HG02970 (cell line): Measurements from ENCODE around the gene PTPRCAP.

Experiments
- ATAC-seq: cut with Tn5 transposase; IDR thresholded peaks from one replicate; pipeline ENCODE4 v1.9.1; 2021; ENCODE audit warnings: mild to moderate bottlenecking, moderate library complexity, moderate number of reproducible peaks; ENCODE audit not compliant: unreplicated experiment, low FRiP score

The PTPRCAP gene

DNA sequence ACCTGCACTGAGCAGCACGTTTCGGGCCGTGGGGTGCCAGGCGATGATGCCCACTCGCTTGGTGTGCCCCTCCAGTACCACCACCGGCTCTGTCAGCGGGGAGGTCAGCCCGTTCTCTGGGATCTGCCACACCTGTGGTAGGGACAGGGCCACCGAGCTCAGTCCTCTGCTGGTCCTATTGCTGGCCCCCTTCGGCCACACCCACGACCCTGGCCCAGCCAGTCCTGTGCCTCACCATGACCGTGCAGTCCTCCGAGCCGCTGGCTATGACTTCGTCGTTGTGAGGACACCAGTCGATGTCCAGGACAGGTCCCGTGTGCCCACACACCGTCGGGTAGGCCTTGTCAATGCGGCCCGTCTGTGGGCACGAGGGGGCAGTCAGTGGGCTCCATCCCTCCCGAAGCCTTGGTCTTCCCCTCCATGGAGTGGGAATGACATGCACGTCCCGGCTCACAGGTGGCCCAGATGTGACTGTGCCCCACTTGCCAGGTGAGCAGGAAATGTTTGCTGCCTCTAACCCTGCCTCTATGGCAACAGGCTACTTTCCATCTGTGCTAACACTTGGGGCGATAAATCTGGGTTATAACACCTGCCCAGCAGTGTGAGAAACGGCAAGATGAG is 4.4 kb upstream of the PTPRCAP start:
- no peak for ATAC-seq

DNA sequence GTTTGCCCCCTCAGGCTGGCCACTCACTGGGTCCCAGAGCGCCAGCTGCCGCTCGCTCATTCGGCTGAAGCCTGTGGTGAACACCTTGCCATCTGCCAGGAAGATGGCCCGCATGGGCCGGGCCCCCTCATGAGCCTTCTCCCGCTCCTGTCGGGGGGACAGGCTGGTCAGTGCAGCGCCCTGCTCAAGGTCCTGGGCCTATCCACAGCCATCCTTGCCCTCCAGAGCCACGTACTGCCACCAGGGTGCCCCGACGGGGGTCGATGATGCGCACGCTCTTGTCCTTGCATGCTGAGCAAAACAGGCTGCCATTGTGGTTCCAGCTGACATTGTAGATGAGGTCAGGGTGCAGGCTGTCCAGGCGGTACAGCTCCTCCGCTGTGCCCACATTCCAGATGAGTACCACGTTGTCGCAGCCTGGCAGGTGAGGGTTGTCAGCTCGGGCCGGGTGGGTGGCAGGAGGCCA is 3.6 kb upstream of the PTPRCAP start:
- no peak for ATAC-seq

GRCh38 chr11:67440229-67441097 is 3.0 kb upstream of the PTPRCAP start:
- ATAC-seq = no peak

DNA sequence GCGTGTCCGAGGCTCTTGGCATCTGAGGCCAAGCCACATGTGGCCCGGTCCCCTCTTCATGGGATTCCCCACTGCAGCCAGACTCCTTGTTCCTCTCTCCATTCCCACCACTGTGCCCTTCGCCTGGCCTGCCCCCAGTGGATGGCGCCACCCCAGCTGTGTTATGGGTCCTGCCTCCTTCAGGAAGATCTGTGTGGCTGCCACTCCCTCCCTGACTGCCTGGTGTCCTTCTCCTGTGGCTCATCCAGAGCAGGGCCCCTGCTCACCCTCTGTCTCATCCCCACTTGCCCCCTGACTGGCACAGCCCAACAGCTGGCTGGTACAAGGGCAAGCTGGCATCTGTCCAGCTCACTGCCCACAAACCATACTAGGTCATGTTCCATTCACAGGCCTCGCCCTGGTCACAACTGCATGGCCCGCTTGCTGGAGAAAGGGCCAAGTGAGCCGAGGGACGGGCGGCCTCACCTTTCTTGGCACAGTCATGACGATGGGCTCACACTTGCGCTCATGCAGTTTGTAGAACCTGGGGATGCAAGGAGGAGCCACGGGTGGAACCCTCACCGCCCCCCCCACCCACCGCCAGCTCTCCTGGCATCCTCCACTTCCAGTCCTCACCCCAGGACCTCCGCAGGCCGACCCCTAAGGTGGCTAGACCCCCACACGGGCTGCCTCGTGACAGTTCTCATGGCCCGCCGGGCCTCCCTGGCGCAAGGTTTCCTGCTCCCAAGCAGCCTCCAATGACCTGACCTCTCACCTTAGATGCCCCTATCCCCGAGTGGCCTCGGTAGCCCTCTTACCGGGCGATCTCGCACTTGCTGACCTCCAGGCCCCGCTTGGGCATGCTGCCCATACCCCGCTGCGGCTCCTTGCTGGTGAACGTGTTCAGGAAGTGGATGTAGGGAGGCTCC is 2.1 kb upstream of the PTPRCAP start:
- no peak for ATAC-seq

DNA sequence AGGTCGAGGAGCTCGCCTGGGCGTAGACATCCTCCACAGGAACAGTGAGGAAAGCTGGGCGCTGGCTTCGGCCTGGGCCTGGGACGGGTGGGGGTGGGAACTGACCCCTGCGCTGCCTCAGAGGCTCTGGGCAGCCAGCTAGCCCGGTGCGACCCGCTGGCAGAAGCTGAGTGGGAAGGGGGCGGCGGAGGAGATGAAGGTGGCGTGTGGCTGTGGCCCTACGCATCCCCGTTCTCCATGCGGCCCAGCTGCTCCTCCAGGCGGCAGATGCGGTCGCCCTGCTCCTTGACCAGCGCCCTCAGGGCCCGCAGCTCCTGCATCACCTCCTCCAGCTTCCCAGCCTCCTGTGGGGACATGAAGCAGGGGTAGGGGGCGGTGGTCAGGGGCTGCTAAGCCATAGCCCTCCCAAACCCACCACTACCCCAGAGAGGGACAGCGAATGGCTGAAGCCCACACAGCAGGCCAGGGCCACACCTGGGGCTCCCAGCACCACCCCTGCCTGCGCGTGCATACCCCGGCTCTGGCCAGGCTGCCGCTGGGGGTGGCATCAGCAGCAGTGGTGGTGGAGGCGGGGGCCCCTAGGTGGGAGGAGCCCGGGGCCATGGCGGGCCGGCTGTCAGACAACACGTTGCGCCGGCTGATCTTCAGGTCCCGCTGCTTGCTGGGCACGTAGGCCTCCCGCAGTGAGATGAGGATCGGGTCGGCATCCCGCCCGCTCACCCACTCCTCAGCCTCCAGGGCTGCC is 848 bp upstream of the PTPRCAP start:
- ATAC-seq = no peak

- ATAC-seq = no peak
Observed at GRCh38 chr11:67437809-67438157, 301 bp upstream of the PTPRCAP start.

DNA sequence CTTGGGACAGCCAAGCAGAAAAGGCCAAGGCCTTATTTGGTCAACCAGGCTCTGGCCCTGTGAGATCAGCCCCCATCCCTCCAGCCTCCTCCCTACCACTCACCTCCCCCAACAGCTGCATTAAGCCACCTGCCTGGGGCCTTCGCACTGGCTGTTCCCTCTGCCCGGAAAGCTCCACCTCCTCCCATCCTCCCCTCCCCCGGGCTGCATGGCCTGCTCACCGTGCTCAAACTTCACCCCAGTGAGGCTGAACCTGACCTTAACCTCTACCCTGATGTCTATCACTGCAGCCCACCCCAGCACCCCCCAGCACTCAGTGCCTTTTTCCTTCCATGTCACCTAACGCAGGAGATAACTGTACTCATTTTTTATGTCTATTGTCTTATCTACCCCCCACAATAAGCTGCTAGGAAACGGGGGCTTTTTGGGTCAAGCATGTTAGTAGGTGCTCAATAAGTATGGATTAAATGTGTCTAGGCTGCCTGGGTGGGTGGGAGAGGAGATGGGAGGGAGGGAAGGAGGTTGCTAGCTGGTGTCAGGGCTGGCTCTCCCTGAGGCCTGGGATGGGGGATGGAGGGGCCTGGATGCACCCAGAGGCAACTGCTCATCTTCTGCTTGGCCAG is 912 bp downstream of the PTPRCAP start:
- ATAC-seq = no peak

DNA sequence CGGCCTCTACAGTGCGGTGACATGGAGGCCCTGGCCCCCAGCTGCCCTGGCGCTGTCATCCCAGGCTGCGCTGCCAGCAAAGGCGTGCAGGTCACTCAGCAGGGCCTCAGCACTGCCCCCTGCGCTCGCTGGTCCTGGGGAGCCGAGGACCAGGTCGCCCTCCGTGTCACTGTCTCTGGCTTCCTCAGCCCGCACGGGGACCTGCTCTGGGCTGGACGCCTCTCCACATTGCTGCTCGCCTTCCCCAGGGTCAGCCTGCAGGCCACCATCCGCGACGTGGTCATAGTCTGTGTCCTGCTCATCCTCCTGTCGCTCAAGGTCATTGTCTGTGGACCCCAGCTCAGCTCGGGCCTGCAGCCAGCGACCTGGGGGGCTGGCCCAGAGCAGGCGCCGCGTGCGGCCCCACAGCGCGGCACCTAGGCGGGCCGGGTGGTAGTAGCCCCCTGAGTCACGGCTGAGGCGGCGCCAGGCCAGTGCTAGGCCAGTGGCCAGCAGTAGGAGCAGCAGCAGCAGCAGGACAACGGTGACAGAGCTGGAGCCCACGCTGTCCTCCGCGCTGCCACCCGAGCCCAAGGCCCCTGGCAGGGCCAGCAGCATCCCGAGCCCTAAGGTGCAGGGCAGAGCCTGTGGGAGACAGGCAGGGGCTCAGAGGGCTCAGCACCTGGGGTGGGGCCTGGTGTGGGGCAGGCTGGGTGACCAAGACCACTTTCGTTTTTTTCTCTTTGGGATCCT is 1.6 kb downstream of the PTPRCAP start:
- ATAC-seq = no peak

- ATAC-seq = no peak
Observed at GRCh38 chr11:67435031-67435726, 2.3 kb downstream of the PTPRCAP start.

DNA sequence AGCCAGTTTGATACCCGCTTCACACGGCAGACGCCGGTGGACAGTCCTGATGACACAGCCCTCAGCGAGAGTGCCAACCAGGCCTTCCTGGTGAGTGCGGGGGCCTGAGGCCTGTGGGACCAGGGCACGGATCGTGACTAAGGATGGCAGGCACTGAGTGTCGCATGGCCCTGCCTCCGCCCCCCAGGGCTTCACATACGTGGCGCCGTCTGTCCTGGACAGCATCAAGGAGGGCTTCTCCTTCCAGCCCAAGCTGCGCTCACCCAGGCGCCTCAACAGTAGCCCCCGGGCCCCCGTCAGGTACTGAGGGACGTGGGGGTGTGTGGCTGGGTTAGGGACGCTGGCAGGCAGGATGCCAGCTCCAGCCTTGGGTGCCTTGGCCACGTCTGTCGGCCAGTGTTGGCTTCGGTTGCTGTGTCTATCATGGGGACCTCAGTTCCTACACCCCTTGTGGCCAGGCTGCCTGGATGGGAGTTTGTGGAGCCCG is 3.0 kb downstream of the PTPRCAP start:
- no peak for ATAC-seq

DNA sequence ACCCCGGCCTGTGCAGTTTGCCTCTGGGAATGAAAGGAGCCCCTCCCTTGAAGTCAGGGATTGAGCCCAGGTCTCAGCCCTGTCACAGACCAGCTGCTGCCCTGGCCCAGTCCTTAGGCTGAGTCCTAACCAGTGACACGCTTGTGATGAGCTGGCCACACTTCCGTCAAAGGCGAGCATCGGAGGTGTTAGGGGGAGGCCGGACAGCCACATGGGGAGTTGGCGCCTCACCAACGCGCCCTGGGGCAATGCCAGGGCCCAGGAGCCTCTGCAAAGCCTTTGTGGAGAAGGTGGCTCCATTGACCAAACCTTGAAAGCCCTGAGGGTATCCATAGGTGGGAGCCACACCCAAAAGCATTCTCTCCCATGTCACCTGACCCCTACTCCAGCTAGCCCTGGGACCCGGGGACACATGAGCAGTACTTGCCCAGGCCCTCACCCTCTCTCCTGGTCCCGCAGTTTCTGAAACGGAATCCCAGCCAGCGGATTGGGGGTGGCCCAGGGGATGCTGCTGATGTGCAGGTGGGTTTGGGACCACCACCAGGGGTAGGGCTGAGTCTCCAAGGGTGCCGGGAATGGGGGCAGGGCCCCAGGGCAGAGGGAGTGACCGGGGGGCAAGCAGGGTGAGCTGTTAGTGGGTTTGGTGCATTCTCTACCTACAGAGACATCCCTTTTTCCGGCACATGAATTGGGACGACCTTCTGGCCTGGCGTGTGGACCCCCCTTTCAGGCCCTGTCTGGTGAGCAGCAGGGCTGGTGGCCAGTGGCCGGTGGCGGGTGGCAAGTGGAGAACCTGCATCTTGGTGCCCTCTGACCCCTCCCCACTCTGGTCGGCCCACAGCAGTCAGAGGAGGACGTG is 3.7 kb downstream of the PTPRCAP start:
- ATAC-seq = no peak

DNA sequence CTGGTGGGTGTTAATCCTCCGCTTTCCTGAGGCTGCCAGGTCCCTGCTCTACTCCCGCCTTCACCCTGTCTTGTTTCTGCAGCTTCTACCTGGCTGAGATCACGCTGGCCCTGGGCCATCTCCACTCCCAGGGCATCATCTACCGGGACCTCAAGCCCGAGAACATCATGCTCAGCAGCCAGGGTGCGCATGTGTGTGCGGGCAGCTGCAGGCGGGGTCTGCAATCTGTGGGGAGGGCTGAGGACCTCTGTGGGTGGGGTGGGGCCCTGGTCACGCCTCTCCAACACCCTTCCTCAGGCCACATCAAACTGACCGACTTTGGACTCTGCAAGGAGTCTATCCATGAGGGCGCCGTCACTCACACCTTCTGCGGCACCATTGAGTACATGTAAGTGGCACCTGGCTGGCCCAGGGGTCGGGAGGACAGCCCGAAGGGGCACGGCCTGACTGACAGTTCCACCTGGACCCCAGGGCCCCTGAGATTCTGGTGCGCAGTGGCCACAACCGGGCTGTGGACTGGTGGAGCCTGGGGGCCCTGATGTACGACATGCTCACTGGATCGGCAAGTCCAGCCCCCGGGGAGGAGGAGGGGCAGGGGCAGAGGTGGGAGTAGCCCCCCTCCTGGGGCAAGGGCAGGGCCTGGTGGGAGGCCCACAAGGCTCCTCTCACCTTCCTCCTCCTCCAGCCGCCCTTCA is 4.7 kb downstream of the PTPRCAP start:
- no peak for ATAC-seq

DNA sequence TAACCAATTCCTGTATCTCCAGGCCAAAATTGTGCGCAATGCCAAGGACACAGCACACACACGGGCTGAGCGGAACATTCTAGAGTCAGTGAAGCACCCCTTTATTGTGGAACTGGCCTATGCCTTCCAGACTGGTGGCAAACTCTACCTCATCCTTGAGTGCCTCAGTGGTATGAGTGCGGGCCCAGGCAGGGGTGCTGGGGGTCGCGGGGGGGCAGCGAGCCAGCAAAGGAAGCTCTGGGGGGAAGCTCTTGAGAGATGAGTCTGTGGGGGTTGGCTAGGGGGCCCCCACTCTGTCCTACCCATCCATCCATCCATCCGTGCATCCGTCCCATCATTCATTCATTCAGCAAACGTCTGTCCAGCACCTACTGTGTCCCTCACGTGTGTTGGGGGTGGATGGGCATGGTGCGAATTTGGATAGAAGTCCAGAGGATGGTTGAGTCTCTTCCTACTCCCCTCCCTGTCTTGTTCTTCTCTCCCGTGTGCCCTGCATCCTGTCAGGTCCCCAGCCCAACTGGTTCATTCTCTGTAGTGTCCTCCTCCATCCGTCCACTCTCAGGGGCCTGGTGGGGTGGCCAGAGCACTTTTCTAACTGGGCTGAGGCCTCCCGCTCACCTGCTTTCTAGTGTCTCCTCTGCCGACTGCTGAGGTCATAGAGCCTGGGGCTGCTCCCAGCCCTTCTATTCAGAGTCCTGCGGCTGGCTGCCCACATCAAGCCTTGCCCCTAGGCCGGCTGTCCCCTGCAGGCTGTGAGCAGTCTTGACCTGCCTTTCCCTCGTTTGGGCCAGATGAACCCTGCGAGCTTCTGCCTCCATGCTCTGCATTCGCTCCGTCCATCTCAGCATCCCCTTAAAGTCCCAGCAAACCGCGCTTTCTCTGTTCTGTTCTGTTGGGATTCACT is 5.9 kb downstream of the PTPRCAP start:
- ATAC-seq = no peak

- ATAC-seq = no peak
Observed at GRCh38 chr11:67429722-67430121, 7.8 kb downstream of the PTPRCAP start.

GRCh38 chr11:67429038-67429668 is 8.3 kb downstream of the PTPRCAP start:
- ATAC-seq = no peak
